ENCODE results near the gene MAF. TPM values are rescaled to one million over a fixed set of nuclear protein-coding genes. Genes with fewer than 3 reads are reported as not detected.

MAF gene
- total and polyA plus RNA-seq, 9 of the 15 experiments (the other 6 are each of a cell fraction or from before 2014, with no cell fraction given), result 0.01 to 0.18 TPM; not detected in 7

DNA sequence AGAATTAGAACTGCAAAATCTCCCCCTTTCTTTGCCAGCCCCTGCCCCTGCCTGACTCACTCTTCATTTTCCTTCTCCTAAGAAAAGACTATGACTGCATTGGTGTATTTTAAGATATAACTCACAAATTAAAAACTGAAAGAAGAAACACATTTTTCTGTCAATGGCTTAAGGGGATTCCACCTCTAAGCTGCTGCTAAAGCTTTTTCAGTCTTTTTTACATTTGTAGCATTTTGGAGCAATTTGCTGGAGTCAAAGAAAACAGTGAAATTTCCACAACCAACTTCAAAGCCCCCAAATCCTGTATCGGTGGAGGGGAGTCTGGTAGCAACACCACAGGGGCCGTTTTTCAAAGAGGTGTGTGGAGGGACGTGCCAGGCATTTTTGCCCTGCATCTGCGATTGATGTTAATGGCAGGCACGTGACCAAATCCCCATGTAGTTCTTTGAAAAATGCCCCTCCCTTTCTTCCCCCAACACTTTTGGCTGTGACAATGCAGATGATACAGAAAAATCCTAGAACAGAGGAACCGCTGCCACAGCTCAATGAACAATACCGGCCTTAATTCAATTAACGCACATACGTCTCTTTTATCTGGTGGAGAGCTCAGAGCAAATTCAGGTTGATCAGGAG is 28.5 kb downstream of the MAF start:
- ATAC-seq, result no peak
- intact Hi-C loops (cut with micrococcal nuclease), result no loop called here
- ChIA-PET POLR2A (interaction anchor here (0.6 to 1.1 kb wide), 3 partner anchors 10 to 53 kb away, joined by 3 to 4 read pairs (median 4); no protein-coding TSS in a partner anchor), CTCF (ENCODE audit: low intra/inter-chr PET ratio) (no interaction called here)
- H3K4me2 ChIP-seq (ENCODE audit: insufficient read depth, low read length), result no peak overlapping the region
- no peak overlapping the region for H2AFZ ChIP-seq (ENCODE audit: low read depth, low read length)
- no peaks in the 10 kb centered on the region for H3K9me3 ChIP-seq (replicated peaks; ENCODE audit: control insufficient read depth, insufficient read depth, low read depth, low read length)
- H3K27me3 ChIP-seq (ENCODE audit: control insufficient read depth in 2 of 2, insufficient read depth in 2 of 2, low read length in 2 of 2), result peaks cover 8 to 17% of the 10 kb centered on the region in 2 experiments; a peak in 2 of 5 replicates
- 2% methylated on average over 9 of the region's 9 CpGs for WGBS (ENCODE audit: insufficient coverage, low coverage, missing lambda C conversion rate)
- no peak for FAIRE-seq
- no peak overlapping the region for H3K27ac ChIP-seq (ENCODE audit: extremely low read depth, low read depth, low read length)
- BruUV-seq (replicated peaks), result no TSS peak
- H3K36me3 ChIP-seq (ENCODE audit: control insufficient read depth, insufficient read depth, low read length), result no peaks in the 10 kb centered on the region
- no peaks in the 10 kb centered on the region for H3K4me1 ChIP-seq (replicated peaks in 1 of 2; ENCODE audit: control insufficient read depth in 2 of 2, insufficient read depth in 2 of 2, low read length in 2 of 2)
- in situ Hi-C loops (cut with MboI), result no loop called here
- H3K9ac ChIP-seq (ENCODE audit: insufficient read depth in 1 of 2, low read depth in 2 of 2, low read length in 2 of 2), result no peak overlapping the region
- no peak overlapping the region for H3K4me3 ChIP-seq
- DNase-seq (ENCODE audit: extremely low read depth in 1 of 4, low spot score in 3 of 4), result no peak
- no peaks in the 10 kb centered on the region for H4K20me1 ChIP-seq (replicated peaks; ENCODE audit: control insufficient read depth, insufficient read depth, low read length)
- H3K79me2 ChIP-seq (ENCODE audit: control insufficient read depth, insufficient read depth, low read length), result no peaks in the 10 kb centered on the region
- peak; percentile 37 for TF ChIP-seq TFE3 (CRISPR knock-in tag; IDR thresholded peaks at IDR 0.05)
- TF ChIP-seq, protein P1, sequence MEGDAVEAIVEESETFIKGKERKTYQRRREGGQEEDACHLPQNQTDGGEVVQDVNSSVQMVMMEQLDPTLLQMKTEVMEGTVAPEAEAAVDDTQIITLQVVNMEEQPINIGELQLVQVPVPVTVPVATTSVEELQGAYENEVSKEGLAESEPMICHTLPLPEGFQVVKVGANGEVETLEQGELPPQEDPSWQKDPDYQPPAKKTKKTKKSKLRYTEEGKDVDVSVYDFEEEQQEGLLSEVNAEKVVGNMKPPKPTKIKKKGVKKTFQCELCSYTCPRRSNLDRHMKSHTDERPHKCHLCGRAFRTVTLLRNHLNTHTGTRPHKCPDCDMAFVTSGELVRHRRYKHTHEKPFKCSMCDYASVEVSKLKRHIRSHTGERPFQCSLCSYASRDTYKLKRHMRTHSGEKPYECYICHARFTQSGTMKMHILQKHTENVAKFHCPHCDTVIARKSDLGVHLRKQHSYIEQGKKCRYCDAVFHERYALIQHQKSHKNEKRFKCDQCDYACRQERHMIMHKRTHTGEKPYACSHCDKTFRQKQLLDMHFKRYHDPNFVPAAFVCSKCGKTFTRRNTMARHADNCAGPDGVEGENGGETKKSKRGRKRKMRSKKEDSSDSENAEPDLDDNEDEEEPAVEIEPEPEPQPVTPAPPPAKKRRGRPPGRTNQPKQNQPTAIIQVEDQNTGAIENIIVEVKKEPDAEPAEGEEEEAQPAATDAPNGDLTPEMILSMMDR (IDR thresholded peaks at IDR 0.05 in 2 of 3, conservative IDR thresholded peaks at IDR 0.05 in 1 of 3; ENCODE audit: insufficient read depth in 2 of 3, low read depth in 1 of 3, low read length in 3 of 3), result no peak
- H3K9me1 ChIP-seq (ENCODE audit: control insufficient read depth, insufficient read depth, low read length), result no peaks in the 10 kb centered on the region
